ENCODE results near the gene SLC25A41.
"Not testable (repeated sequence)": the region's sequence is repeated elsewhere in the genome, so short reads cannot be mapped to it uniquely, and the experiment has no call there.

SLC25A41 gene

DNA sequence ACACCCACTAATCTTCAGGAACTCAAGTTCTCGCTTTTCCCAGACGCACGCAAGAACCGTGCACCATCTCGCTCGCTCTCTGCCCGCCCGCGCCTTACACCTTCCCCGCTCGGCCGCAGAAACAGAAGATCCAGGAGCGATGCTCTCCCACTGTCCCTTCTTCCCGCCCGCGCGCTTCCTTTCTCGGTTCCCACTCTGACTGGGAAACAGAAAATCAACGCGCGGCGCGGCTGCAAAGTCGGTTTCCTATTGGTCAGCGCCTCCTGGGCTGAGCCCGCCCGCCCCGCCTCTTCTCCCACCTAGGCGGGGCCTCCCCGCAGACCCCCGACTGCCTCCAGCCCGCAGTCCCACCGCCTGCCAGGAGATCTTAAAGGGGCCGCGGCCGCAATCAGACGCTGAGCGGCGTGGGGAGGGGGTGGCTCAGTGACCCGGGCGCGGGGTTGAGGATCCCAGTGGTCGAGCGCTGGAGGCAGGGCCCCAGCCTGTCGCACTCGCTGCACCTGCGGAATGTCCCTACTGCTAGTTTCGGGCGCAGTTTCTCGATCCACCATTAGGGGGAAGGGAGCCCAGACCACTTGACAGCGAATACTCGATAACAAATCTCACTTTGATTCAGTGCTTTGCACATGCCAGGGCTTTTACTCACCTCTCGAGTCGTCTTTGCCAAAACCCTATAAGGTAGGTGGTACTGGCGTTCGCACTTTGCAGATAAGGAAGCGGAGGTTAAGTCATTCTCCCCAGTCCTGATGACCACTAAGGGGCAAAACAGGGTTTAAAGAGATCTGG is 26.7 kb upstream of the SLC25A41 start:
- peak; percentile 99 for DNase-seq

GRCh38 chr19:6459262-6460098 is 25.9 kb upstream of the SLC25A41 start, which contains the start of gene SLC25A23:
Gene SLC25A23, minus strand, starts transcription at chr19:6459792. Its CDS starts 164 bp downstream, at chr19:6459628.
- peak; percentile 82 for DNase-seq

- no peak for DNase-seq
Measured at GRCh38 chr19:6458695-6459261, 25.2 kb upstream of the SLC25A41 start.

DNA sequence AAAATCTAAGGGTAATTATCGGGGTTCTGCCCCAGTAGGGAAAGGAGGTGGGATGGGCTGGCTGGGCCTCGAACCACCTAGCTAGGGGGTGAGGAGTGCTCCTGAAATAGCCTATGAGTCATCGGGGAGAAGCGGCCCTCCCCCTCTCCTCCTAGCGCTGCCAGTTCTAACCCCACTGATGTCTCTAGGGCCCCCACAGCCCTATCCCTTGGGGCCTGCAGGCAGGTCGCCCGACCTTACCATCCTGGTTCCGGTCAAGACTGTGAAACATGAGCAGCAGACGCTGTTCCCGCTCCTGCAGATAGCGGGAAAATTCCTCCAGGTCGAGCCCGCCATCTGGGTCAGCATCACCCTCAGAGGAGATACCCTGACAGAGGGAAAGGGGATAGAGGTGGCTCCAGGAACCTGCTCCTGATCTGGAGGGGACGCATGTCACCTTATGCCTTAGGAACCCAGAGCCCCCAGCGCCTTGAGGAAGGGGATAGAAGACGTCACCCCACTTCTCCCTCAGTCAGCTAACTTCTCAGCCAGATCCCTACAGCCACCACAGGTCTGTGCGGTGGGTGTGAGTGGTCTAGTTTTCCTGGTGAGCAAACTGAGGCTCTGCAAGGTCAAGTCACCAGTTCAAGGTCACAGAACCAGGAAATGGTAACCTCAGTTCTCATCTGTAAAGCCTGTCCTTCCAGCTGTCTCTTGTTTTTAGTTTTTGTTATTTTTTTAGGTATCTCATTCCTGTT is 24.6 kb upstream of the SLC25A41 start:
- no peak for DNase-seq

- no peak for DNase-seq
Measured at GRCh38 chr19:6455924-6456323, 22.4 kb upstream of the SLC25A41 start.

DNA sequence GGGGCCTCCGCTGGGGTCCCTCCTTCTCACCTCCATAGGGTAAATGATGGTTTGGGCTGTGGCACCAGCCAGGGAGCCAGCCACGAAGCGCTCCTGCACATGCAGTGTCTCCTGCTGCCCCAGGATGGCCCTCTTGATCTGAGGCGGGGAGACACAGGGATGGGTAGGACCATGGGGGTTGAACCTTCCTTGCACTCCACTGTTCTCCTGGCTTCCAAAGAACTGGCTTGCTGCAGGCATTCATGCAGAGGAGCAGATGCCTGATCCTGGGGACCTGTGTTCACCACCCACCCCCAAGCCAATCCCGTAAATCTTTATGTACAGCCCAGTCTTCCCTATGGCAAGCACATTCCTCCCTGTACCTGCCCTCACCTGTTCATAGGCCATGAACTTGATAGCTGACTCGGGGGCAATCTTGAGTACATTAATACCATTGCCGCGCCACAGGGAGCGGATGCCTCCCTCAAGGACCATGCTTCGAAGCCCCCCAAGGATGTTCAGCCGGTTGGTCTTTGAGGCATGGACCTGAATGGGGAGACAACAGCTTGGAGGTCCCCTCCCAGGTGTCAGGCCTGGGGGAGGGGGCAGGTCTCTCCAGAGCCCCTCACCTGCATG is 20.5 kb upstream of the SLC25A41 start:
- no peak for DNase-seq

DNA sequence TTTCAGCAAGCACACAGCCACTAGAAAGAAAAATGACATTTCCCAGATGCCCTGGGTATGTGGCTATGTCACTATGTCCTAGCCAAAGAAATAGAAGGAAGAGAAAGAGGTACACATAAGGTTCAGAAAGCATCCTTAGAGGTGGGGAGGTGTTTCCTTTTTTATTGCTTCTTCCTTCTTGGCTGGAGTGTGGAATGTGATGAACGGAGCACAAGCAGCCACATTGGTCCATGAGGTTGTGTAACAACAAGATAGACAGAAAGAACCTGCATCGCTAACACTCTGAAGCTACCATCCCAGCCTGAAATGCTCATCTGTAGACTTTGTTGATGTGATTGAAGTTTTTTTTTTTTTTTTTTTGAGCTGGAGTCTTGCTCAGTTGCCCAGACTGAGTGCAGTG is 19.3 kb upstream of the SLC25A41 start:
- no peak for DNase-seq

DNA sequence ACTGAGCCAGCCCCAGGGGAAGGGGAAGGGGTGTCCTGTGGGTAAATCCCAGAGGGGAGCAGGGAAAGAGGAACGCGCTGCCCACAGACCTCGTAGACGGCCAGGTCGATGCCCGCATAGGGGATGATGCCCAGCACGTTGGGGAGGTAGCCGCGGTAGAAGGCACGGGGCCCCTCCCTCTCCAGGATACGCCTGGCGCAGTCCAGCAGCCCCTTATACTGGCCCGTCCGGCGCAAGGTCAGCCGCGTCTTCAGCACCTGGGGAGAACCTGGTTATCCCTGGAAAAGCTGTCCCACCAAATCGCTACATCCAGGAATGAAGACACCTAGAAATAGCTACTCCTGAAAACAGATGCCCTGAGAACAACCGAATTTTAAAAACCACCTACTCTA is 18.7 kb upstream of the SLC25A41 start:
- no peak for DNase-seq

DNA sequence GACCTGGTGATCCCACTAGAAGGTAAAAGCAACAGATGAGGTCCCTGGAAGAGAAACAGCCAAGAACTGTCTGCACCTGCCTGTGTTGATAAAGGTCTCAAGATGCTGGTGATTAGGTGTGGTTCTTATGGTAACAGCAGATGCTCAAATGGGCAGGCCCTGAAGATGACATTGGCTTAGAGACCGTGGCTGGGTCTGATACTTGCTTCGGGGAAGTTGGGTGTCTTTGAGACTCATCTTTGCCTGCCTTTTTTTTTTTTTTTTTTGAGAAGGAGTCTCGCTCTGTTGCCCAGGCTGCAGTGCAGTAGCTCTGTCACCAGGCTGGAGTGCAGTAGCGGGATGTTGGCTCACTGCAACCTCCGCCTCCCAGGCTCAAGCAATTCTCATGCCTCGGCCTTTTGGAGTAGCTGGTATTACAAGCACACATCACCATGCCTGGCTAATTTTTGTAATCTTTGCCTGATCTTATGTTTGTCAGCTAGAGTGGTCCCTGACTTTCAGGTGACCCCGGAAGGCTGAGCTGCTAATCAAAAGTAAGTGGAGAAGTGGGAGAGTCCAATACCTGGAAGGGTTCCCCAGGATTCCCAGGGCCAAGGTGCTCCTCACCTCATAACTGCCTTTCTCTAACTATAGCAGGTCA is 18.1 kb upstream of the SLC25A41 start:
- DNase-seq = no peak

DNA sequence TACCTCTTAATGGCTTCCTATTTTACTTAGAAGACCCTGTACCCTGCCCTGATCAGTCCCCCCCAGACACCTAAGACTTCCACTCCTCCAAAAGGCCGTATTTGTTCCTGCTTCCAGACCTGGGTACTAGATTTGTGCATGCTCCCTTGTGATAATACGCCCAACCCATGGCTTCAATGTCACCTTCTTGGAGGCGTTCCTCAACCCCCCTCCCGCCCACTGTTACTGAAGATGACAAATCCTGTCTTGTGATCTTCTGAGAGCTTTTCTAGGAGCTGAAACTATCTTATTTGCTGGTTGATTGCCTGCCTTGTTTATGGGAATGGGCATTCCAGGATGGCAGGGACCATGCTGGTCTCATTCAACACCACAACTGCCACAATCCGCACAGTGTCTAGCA is 16.6 kb upstream of the SLC25A41 start:
- no peak for DNase-seq

- no peak for DNase-seq
Measured at GRCh38 chr19:6448045-6448444, 14.5 kb upstream of the SLC25A41 start.

DNA sequence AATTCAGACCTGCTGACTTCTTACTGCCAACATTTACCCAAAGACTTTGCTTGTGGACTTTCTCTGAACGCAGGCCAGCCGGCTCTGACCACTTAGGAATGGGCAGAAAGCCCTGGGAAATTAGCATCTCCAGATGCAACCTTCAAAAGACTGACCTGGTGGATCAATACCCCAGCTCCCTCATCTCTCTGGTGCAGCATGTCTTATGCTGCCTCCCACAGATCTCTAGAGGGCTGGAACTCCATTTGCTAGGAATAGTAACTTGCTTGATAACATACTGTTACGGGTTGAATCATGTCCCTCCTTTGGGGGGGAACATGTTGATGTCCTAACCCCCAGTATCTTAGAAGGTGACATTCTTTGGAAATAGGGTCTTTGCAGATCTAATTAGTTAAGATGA is 12.9 kb upstream of the SLC25A41 start:
- DNase-seq = no peak

DNA sequence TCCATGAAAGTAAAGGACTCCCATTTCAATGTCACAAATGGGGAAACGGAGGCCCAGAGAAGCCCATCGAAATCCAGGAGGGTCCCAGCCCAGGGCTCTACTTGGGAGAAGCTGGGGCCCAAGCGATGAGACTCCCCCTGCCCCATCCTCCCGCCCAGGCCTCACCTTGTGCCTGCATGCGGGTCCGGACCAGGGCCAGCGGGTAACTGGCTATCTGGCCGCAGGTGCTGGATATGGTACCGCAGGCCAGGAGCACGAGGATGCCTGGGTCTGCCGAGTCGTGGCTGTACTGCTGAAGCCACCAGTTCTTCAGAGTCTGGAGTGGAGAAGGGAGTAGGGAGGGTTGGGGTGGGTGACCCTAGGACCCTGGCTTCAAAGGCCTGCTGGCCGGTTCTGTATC is 10.4 kb upstream of the SLC25A41 start:
- DNase-seq = no peak

GRCh38 chr19:6442087-6442688 is 8.6 kb upstream of the SLC25A41 start:
- DNase-seq = no peak

GRCh38 chr19:6440905-6441304 is 7.3 kb upstream of the SLC25A41 start:
- no peak for DNase-seq

DNA sequence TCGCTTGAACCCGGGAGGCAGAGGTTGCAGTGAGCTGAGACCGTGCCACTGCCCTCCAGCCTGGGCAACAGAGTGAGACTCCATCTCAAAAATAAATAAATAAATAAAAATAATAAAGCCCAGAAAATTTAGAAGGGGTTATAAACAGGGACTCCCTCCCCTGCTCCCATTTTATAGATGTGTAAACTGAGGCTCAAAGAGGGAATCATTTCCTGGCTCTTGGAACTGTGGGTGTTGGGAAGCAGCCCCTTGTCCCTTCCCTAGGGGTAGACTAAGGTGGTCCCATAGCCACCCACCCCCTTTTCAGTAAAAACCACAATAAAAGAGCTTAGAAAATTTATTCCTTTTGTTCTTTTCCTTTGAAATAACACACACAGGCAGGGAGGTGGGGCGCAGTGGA is 6.2 kb upstream of the SLC25A41 start:
- DNase-seq = no peak

GRCh38 chr19:6433165-6433564 is 398 bp downstream of the SLC25A41 start:
- no peak for DNase-seq

- no peak for DNase-seq
Measured at GRCh38 chr19:6431891-6432290, 1.7 kb downstream of the SLC25A41 start.

GRCh38 chr19:6429419-6430221 is 3.9 kb downstream of the SLC25A41 start:
- no peak for DNase-seq

- not testable (repeated sequence) for DNase-seq
Measured at GRCh38 chr19:6428692-6429418, 4.7 kb downstream of the SLC25A41 start.
